SK-N-SH treated with all-trans-retinoic acid at 6 μM for 48 hours (cell line): Measurements from ENCODE around the gene CLDN2.
"Not testable (repeated sequence)": the region's sequence is repeated elsewhere in the genome, so short reads cannot be mapped to it uniquely, and the experiment has no call there.

Experiments used
- ATAC-seq: fragments of 200-7000 bp; cut with Tn5 transposase; 3 replicates; pipeline ENCODE4 v1.9.1; 2020; ENCODE audit warnings: mild to moderate bottlenecking, moderate library complexity
- ARNTL ChIP-seq: fragments of 450-650 bp; formaldehyde crosslinking; IDR thresholded peaks from 2 replicates; pipeline ENCODE4 v1.5.0; 2020; ENCODE audit warnings: low read depth, mild to moderate bottlenecking, moderate library complexity, borderline replicate concordance
- BACH2 ChIP-seq: fragments of 250-450 bp; sonication (Bioruptor Pico); IDR thresholded peaks from 2 replicates; pipeline ENCODE4 v1.9.0; 2021; ENCODE audit warnings: mild to moderate bottlenecking, borderline replicate concordance
- CREB5 ChIP-seq: fragments of 250-450 bp; sonication (Bioruptor Pico); IDR thresholded peaks from 2 replicates; pipeline ENCODE4 v1.5.1; 2020; ENCODE audit warnings: low read depth, mild to moderate bottlenecking, moderate library complexity
- CSRNP3 ChIP-seq: fragments of 250-450 bp; sonication (Bioruptor Pico); IDR thresholded peaks from 2 replicates; pipeline ENCODE4 v1.5.1; 2021; ENCODE audit warnings: mild to moderate bottlenecking, moderate library complexity
- ISL1 ChIP-seq: fragments of 250-450 bp; sonication (Bioruptor Pico); IDR thresholded peaks from 2 replicates; pipeline ENCODE4 v2.1.2; 2022; ENCODE audit warnings: mild to moderate bottlenecking, moderate library complexity
- PPARA ChIP-seq: fragments of 250-450 bp; sonication (Bioruptor Pico); IDR thresholded peaks from 2 replicates; pipeline ENCODE4 v1.5.0; 2020; ENCODE audit warnings: mild to moderate bottlenecking, borderline replicate concordance
- SNAI2 ChIP-seq: fragments of 250-450 bp; sonication (Bioruptor Pico); IDR thresholded peaks from 2 replicates; pipeline ENCODE4 v1.5.0; 2020; ENCODE audit warnings: mild to moderate bottlenecking, moderate library complexity
- TOX ChIP-seq: fragments of 250-450 bp; sonication (Bioruptor Pico); IDR thresholded peaks from 2 replicates; pipeline ENCODE4 v1.8.0; 2021; ENCODE audit warnings: mild to moderate bottlenecking, moderate library complexity, borderline replicate concordance
- ZC3H10 ChIP-seq: fragments of 250-450 bp; sonication (Bioruptor Pico); IDR thresholded peaks from 2 replicates; pipeline ENCODE4 v1.5.1; 2021; ENCODE audit warnings: mild to moderate bottlenecking, moderate library complexity
- ZFP3 ChIP-seq: fragments of 250-450 bp; sonication (Bioruptor Pico); IDR thresholded peaks from 2 replicates; pipeline ENCODE4 v1.5.0; 2020; ENCODE audit warnings: mild to moderate bottlenecking, moderate library complexity
- ZFP30 ChIP-seq: fragments of 450-650 bp; formaldehyde crosslinking; IDR thresholded peaks from 2 replicates; pipeline ENCODE4 v1.5.0; 2022; ENCODE audit warnings: mild to moderate bottlenecking, moderate library complexity
- ZNF565 ChIP-seq: fragments of 450-650 bp; formaldehyde crosslinking; conservative IDR thresholded peaks from 2 replicates; pipeline ENCODE4 v1.5.0; 2020; ENCODE audit warnings: low read depth, mild to moderate bottlenecking, moderate library complexity
- ZNF70 ChIP-seq: fragments of 450-650 bp; formaldehyde crosslinking; IDR thresholded peaks from 2 replicates; pipeline ENCODE4 v1.5.0; 2020; ENCODE audit warnings: mild to moderate bottlenecking, moderate library complexity
- ZNF8 ChIP-seq: fragments of 450-650 bp; formaldehyde crosslinking; IDR thresholded peaks from 2 replicates; pipeline ENCODE4 v1.5.0; 2020; ENCODE audit warnings: mild to moderate bottlenecking, moderate library complexity
- TF ChIP-seq, protein P1 (sequence below): fragments of 250-450 bp; sonication (Bioruptor Pico); IDR thresholded peaks from 2 replicates; pipeline ENCODE4 v1.8.0; 2021; ENCODE audit warnings: low read depth, mild to moderate bottlenecking, moderate library complexity, borderline replicate concordance
- TF ChIP-seq, protein P2 (sequence below): fragments of 250-450 bp; sonication (Bioruptor Pico); IDR thresholded peaks from 2 replicates; pipeline ENCODE4 v1.8.0; 2020; ENCODE audit warnings: mild to moderate bottlenecking, moderate library complexity, borderline replicate concordance

Gene CLDN2

GRCh38 chrX:106919932-106920452 is at the start of gene CLDN2:
TSS of gene CLDN2 (plus strand) at chrX:106920402. CDS start at chrX:106928229, 7,827 bp downstream.
- TF ChIP-seq ZC3H10 (CRISPR knock-in tag) (no peak), PPARA (CRISPR knock-in tag) (no peak), ZFP3 (CRISPR knock-in tag) (no peak), BACH2 (CRISPR knock-in tag) (no peak), ZNF565 (CRISPR knock-in tag) (no peak), ZNF8 (no peak), ISL1 (CRISPR knock-in tag) (no peak), ZFP30 (no peak), ZNF70 (no peak), TOX (no peak), CSRNP3 (CRISPR knock-in tag) (no peak)
- TF ChIP-seq, protein P1, sequence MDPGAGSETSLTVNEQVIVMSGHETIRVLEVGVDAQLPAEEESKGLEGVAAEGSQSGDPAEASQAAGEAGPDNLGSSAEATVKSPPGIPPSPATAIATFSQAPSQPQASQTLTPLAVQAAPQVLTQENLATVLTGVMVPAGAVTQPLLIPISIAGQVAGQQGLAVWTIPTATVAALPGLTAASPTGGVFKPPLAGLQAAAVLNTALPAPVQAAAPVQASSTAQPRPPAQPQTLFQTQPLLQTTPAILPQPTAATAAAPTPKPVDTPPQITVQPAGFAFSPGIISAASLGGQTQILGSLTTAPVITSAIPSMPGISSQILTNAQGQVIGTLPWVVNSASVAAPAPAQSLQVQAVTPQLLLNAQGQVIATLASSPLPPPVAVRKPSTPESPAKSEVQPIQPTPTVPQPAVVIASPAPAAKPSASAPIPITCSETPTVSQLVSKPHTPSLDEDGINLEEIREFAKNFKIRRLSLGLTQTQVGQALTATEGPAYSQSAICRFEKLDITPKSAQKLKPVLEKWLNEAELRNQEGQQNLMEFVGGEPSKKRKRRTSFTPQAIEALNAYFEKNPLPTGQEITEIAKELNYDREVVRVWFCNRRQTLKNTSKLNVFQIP (CRISPR knock-in tag): no peak
- TF ChIP-seq, protein P2, sequence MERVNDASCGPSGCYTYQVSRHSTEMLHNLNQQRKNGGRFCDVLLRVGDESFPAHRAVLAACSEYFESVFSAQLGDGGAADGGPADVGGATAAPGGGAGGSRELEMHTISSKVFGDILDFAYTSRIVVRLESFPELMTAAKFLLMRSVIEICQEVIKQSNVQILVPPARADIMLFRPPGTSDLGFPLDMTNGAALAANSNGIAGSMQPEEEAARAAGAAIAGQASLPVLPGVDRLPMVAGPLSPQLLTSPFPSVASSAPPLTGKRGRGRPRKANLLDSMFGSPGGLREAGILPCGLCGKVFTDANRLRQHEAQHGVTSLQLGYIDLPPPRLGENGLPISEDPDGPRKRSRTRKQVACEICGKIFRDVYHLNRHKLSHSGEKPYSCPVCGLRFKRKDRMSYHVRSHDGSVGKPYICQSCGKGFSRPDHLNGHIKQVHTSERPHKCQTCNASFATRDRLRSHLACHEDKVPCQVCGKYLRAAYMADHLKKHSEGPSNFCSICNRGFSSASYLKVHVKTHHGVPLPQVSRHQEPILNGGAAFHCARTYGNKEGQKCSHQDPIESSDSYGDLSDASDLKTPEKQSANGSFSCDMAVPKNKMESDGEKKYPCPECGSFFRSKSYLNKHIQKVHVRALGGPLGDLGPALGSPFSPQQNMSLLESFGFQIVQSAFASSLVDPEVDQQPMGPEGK (CRISPR knock-in tag): no peak
- no peak for ATAC-seq

DNA sequence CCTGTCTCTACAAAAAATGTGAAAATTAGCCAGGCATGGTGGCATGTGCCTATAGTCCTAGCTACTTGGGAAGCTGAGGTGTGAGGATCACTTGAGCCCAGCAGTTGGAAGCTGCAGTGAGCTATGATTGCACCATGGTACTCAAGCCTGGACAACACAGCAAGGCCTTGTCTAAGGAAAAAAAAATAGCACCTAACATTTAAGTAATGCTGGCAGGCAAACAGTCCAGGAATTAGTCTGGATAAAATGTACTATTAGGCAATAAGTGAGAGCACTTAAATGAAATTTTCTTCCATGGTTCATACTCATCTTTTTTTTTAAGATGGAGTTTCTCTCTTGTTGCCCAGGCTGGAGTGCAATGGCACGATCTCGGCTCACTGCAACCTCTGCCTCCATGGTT is 47.4 kb upstream of the CLDN2 start:
- not testable (repeated sequence) for ATAC-seq

GRCh38 chrX:106874075-106874474 is 46.1 kb upstream of the CLDN2 start:
- no peak for TF ChIP-seq ARNTL (CRISPR knock-in tag)
- no peak for TF ChIP-seq TOX
- no peak for TF ChIP-seq CREB5
- TF ChIP-seq SNAI2 (CRISPR knock-in tag): no peak
- TF ChIP-seq, protein P2 (CRISPR knock-in tag): no peak
- TF ChIP-seq PPARA (CRISPR knock-in tag): no peak
- TF ChIP-seq, protein P1 (CRISPR knock-in tag): no peak
- TF ChIP-seq ZFP30: no peak
- TF ChIP-seq, all 23 proteins: peak for 0
- peak; percentile 63; the same call in 2 of the 3 replicates for ATAC-seq

DNA sequence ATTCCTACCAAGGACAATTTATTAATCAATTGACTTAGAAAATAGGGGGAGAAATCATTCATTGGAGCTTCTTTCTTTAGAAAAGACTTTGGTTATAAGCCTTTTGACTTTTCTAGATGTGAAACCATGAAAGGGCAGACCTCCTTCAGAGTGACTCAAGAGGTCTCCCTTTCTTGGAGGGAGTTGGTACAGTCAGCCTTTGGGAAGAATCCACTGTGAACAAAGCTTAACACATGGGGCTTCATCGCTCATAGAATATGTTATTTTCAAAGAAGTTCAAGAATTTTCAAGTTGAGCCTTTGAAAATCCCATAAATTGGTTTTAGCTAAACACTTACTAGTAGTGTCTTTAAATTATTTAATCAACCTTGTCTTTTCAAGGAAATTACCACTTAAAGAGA is 45.1 kb upstream of the CLDN2 start:
- no peak for ATAC-seq
- no peak for TF ChIP-seq CSRNP3 (CRISPR knock-in tag)
